Loucy (cell line): ENCODE measurements around the gene PLD2.
"Not testable (repeated sequence)": the region's sequence is repeated elsewhere in the genome, so short reads cannot be mapped to it uniquely, and the experiment has no call there.

Source experiments
- H2AFZ ChIP-seq: fragments of 200-600 bp; sonication (generic); 2 replicates; pipeline ENCODE4 v1.6.0; 2016; ENCODE audit warnings: antibody characterized with exemption, mild to moderate bottlenecking, low read length, moderate library complexity
- H3F3A ChIP-seq: fragments of 200-600 bp; 2 replicates; pipeline ENCODE4 v1.6.0; 2016; ENCODE audit warnings: antibody characterized with exemption, low read depth, mild to moderate bottlenecking
- H3K27me3 ChIP-seq: fragments of 200-600 bp; sonication (generic); 2 replicates; pipeline ENCODE4 v1.6.1; 2014; ENCODE audit warnings: low read length, mild to moderate bottlenecking; ENCODE audit not compliant: insufficient read depth, poor library complexity, severe bottlenecking
- H3K36me3 ChIP-seq: fragments of 200-600 bp; sonication (generic); 2 replicates; pipeline ENCODE4 v1.6.1; 2016; ENCODE audit warnings: low read length; ENCODE audit not compliant: insufficient read depth
- H3K4me1 ChIP-seq: fragments of 200-600 bp; sonication (generic); 2 replicates; pipeline ENCODE4 v1.5.1; 2014; ENCODE audit warnings: low read length, mild to moderate bottlenecking; ENCODE audit not compliant: insufficient read depth, poor library complexity, severe bottlenecking
- H3K4me2 ChIP-seq: fragments of 200-600 bp; sonication (generic); 2 replicates; pipeline ENCODE4 v1.6.0; 2014; ENCODE audit warnings: antibody characterized with exemption, low read length, low read depth, mild to moderate bottlenecking; ENCODE audit not compliant: poor library complexity, severe bottlenecking
- H3K4me3 ChIP-seq: fragments of 200-600 bp; sonication (generic); 2 replicates; pipeline ENCODE4 v1.5.1; 2014; ENCODE audit warnings: low read length, mild to moderate bottlenecking, mixed read lengths; ENCODE audit not compliant: poor library complexity, severe bottlenecking
- H3K79me2 ChIP-seq: fragments of 200-600 bp; sonication (generic); 2 replicates; pipeline ENCODE4 v1.6.1; 2014; ENCODE audit warnings: low read length; ENCODE audit not compliant: insufficient read depth
- H3K9ac ChIP-seq: fragments of 200-600 bp; sonication (generic); 2 replicates; pipeline ENCODE4 v1.6.0; 2014; ENCODE audit warnings: mild to moderate bottlenecking, low read depth, low read length, moderate library complexity; ENCODE audit not compliant: poor library complexity, severe bottlenecking
- H3K9me2 ChIP-seq: fragments of 200-600 bp; sonication (generic); replicated peaks from 2 replicates; pipeline ENCODE4 v1.6.1; 2016; ENCODE audit warnings: low read depth, low read length, mixed read lengths
- H3K9me3 ChIP-seq: fragments of 200-600 bp; sonication (generic); 2 replicates; pipeline ENCODE4 v1.6.1; 2014; ENCODE audit warnings: mild to moderate bottlenecking, antibody characterized with exemption, low read length, low read depth; ENCODE audit not compliant: insufficient read depth
- H4K20me1 ChIP-seq: fragments of 200-600 bp; sonication (generic); 2 replicates; pipeline ENCODE4 v1.6.0; 2014; ENCODE audit warnings: antibody characterized with exemption, low read length, mild to moderate bottlenecking; ENCODE audit not compliant: insufficient read depth, poor library complexity, severe bottlenecking
- CTCF ChIP-seq: fragments of 200-600 bp; sonication (generic); conservative IDR thresholded peaks from 2 replicates; pipeline ENCODE4 v1.5.1; 2014; ENCODE audit warnings: mild to moderate bottlenecking, antibody characterized with exemption, low read length
- EZH2phosphoT487 ChIP-seq: fragments of 200-600 bp; IDR thresholded peaks from 2 replicates; pipeline ENCODE4 v1.6.1; 2018; ENCODE audit warnings: antibody characterized with exemption, mild to moderate bottlenecking, moderate library complexity, borderline replicate concordance

The PLD2 gene

GRCh38 chr17:4822835-4823234, 15.9 kb downstream of the PLD2 start:
- Histone ChIP-seq H3K9me3 (no peaks in the 10 kb centered on the region), H3K4me3 (no peak overlapping the region), H3K36me3 (no peaks in the 10 kb centered on the region), H2AFZ (no peak overlapping the region), H3K9me2 (no peaks in the 10 kb centered on the region), H3K4me2 (no peak overlapping the region), H3K4me1 (no peaks in the 10 kb centered on the region), H3K79me2 (no peaks in the 10 kb centered on the region), H3K9ac (no peak overlapping the region), H3F3A (no peaks in the 10 kb centered on the region), H3K27me3 (no peaks in the 10 kb centered on the region), H4K20me1 (no peaks in the 10 kb centered on the region)
- no peak for TF ChIP-seq EZH2phosphoT487
- TF ChIP-seq CTCF, result no peak

- Histone ChIP-seq H3K79me2 (no peaks in the 10 kb centered on the region), H3K9ac (no peak overlapping the region), H2AFZ (no peak overlapping the region), H3K9me2 (no peaks in the 10 kb centered on the region), H4K20me1 (no peaks in the 10 kb centered on the region), H3K4me3 (no peak overlapping the region), H3K27me3 (no peaks in the 10 kb centered on the region), H3K9me3 (no peaks in the 10 kb centered on the region), H3K4me1 (no peaks in the 10 kb centered on the region), H3F3A (no peaks in the 10 kb centered on the region), H3K36me3 (no peaks in the 10 kb centered on the region), H3K4me2 (no peak overlapping the region)
- no peak for TF ChIP-seq EZH2phosphoT487
- no peak; the same call in 1 of the 2 replicates for TF ChIP-seq CTCF
These were observed 16.6 kb downstream of the PLD2 start for GRCh38 chr17:4823373-4824089.

- H2AFZ ChIP-seq, result no peak overlapping the region
- no peaks in the 10 kb centered on the region for H3K27me3 ChIP-seq
- H3K9ac ChIP-seq, result no peak overlapping the region
- H3K4me2 ChIP-seq, result no peak overlapping the region
- H3K9me2 ChIP-seq, result no peaks in the 10 kb centered on the region
- no peaks in the 10 kb centered on the region for H3F3A ChIP-seq
- H3K9me3 ChIP-seq, result no peaks in the 10 kb centered on the region
- no peak overlapping the region for H3K4me3 ChIP-seq
- H3K4me1 ChIP-seq, result no peaks in the 10 kb centered on the region
- no peak for TF ChIP-seq EZH2phosphoT487
- TF ChIP-seq CTCF, result no peak
- no peaks in the 10 kb centered on the region for H3K36me3 ChIP-seq
- H3K79me2 ChIP-seq, result no peaks in the 10 kb centered on the region
- no peaks in the 10 kb centered on the region for H4K20me1 ChIP-seq
These were observed 20.4 kb downstream of the PLD2 start for GRCh38 chr17:4827399-4827798.

- H3K36me3 ChIP-seq, H3F3A ChIP-seq, H3K9me3 ChIP-seq, H3K27me3 ChIP-seq, H3K9me2 ChIP-seq: not testable (repeated sequence)
- H3K79me2 ChIP-seq, result peaks cover 35% of the 10 kb centered on the region; the same call in 1 of the 2 replicates
- H3K4me1 ChIP-seq, result peaks cover 22% of the 10 kb centered on the region
- H4K20me1 ChIP-seq, result peaks cover 18% of the 10 kb centered on the region
- peak overlapping the region; percentile 91 for H3K4me2 ChIP-seq
- H2AFZ ChIP-seq, result peak overlapping the region; percentile 94
- peak overlapping the region; percentile 77 for H3K4me3 ChIP-seq
- H3K9ac ChIP-seq, result peak overlapping the region; percentile 71
These were observed 25.9 kb downstream of the PLD2 start for GRCh38 chr17:4832829-4833177.
